HepG2 (cell line): ENCODE measurements around the gene ELOVL2. TPM values are rescaled to one million over a fixed set of nuclear protein-coding genes. Genes with fewer than 3 reads are reported as not detected.

Experiments used
- ARID5B ChIP-seq: IDR thresholded peaks from 2 replicates; pipeline ENCODE4 v1.4.0; 2020; ENCODE audit warnings: mild to moderate bottlenecking, missing genetic modification reagents
- ASH2L ChIP-seq: fragments of 300-600, 200-600 bp; sonication (generic); IDR thresholded peaks from 2 replicates; pipeline ENCODE4 v1.7.0; 2017; ENCODE audit warnings: low read depth, mild to moderate bottlenecking, moderate library complexity, mixed read lengths, low read length; ENCODE audit not compliant: insufficient read length
- ATF3 ChIP-seq: sonication (generic); formaldehyde crosslinking; IDR thresholded peaks from 2 replicates; pipeline ENCODE4 v1.4.0; 2020; ENCODE audit warnings: missing genetic modification reagents
- CEBPG ChIP-seq: IDR thresholded peaks from 2 replicates; pipeline ENCODE4 v1.6.1; 2016
- FOSL2 ChIP-seq: sonication (generic); formaldehyde crosslinking; IDR thresholded peaks from 2 replicates; pipeline ENCODE4 v1.4.0; 2020; ENCODE audit warnings: missing genetic modification reagents
- HOXD1 ChIP-seq: sonication (generic); formaldehyde crosslinking; IDR thresholded peaks from 2 replicates; pipeline ENCODE4 v1.5.0; 2020; ENCODE audit warnings: missing genetic modification reagents
- IRF2 ChIP-seq: IDR thresholded peaks from 2 replicates; pipeline ENCODE4 v1.6.1; 2018; ENCODE audit warnings: missing genetic modification reagents, missing compliant biosample characterization
- KDM1A ChIP-seq: IDR thresholded peaks from 2 replicates; pipeline ENCODE4 v1.6.1; 2016; ENCODE audit warnings: missing compliant biosample characterization
- LCORL ChIP-seq, 2 experiments: fragments of 450-650 bp in 1 of 2; sonication (generic) in 1 of 2; formaldehyde crosslinking in 1 of 2; IDR thresholded peaks; 2 replicates each; pipeline versions ENCODE4 v1.5.0 to v1.6.1; 2017 to 2020; ENCODE audit warnings: antibody characterized with exemption in 1 of 2, missing genetic modification reagents in 1 of 2
- MAX ChIP-seq: IDR thresholded peaks from 2 replicates; pipeline ENCODE4 v1.6.1; 2012; ENCODE audit warnings: inconsistent platforms
- PAWR ChIP-seq: sonication (generic); formaldehyde crosslinking; IDR thresholded peaks from 2 replicates; pipeline ENCODE4 v1.4.0; 2020; ENCODE audit warnings: missing genetic modification reagents, mild to moderate bottlenecking, borderline replicate concordance
- POGZ ChIP-seq: sonication (generic); formaldehyde crosslinking; IDR thresholded peaks from 2 replicates; pipeline ENCODE4 v1.4.0; 2020; ENCODE audit warnings: mild to moderate bottlenecking, missing genetic modification reagents
- ZBTB44 ChIP-seq: sonication (generic); formaldehyde crosslinking; IDR thresholded peaks from 2 replicates; pipeline ENCODE4 v1.4.0; 2020; ENCODE audit warnings: missing genetic modification reagents
- ZBTB7B ChIP-seq: sonication (generic); formaldehyde crosslinking; IDR thresholded peaks from 2 replicates; pipeline ENCODE4 v1.4.0; 2020; ENCODE audit warnings: missing genetic modification reagents
- polyA plus RNA-seq, 8 experiments: library from polyadenylated mRNA; depleted of rRNA in 3 of 8; stranded (reverse) in 7 of 8; unstranded in 1 of 8; fragments of >200 nt; fragmentation: Illumina TruSeq in 4 of 8; extraction: Trizol in 4 of 8; gene quantifications; 2 replicates each; pipeline versions ENCODE4 v1.2.1 to v1.2.3, GENCODE V29; 2011 to 2016; ENCODE audit warnings: low read depth in 4 of 8, missing spikeins in 1 of 8, mixed read lengths in 1 of 8; ENCODE audit not compliant: insufficient read depth in 1 of 8
- total RNA-seq, 5 experiments: library from RNA; depleted of rRNA; stranded (reverse); fragments of >200 nt; fragmentation: Illumina TruSeq; extraction: Trizol; gene quantifications; 2 replicates each; pipeline ENCODE4 v1.2.3, GENCODE V29; 2016; ENCODE audit warnings: low read depth in 1 of 5

The ELOVL2 gene
- total and polyA plus RNA-seq, 2 of the 13 experiments (the other 11 are each of a cell fraction or from before 2014, with no cell fraction given): 43.6 to 65.4 TPM

- TF ChIP-seq ZBTB7B (CRISPR knock-in tag) (0 out of 2 replicates have a peak, but pooled peaks have one; percentile 12), PAWR (no peak), ARID5B (peak; percentile 14; the same call in 1 of the 2 replicates), MAX (peak; percentile 20; the same call in 1 of the 2 replicates), CEBPG (peak; percentile 87), ATF3 (CRISPR knock-in tag) (peak; percentile 61), HOXD1 (CRISPR knock-in tag) (no peak), LCORL (IDR thresholded peaks at IDR 0.05) (no peak), LCORL (CRISPR knock-in tag; IDR thresholded peaks at IDR 0.05) (peak; percentile 33; the same call in 1 of the 2 replicates), ASH2L (no peak), KDM1A (peak; percentile 70; the same call in 1 of the 2 replicates), POGZ (CRISPR knock-in tag) (peak; percentile 64; the same call in 1 of the 2 replicates), ZBTB44 (CRISPR knock-in tag) (no peak), FOSL2 (CRISPR knock-in tag) (0 out of 2 replicates have a peak, but pooled peaks have one; percentile 25), IRF2 (CRISPR knock-in tag) (0 out of 2 replicates have a peak, but pooled peaks have one; percentile 24)
Observed at GRCh38 chr6:11042025-11042749, 1.9 kb downstream of the ELOVL2 start (continued).
